Naive thymus-derived CD4-positive, alpha-beta T cell (primary cell): ENCODE measurements around the gene DACH1. TPM values are rescaled to one million over a fixed set of nuclear protein-coding genes. Genes with fewer than 3 reads are reported as not detected.

Experiments
- ATAC-seq: fragments of 150-1000 bp; cut with Tn5 transposase; 2 replicates; pipeline ENCODE4 v1.10.0; 2021; ENCODE audit warnings: mild to moderate bottlenecking, moderate library complexity
- CTCF ChIA-PET: fragments of 350-600 bp; sonication (Branson Sonifier 250); formaldehyde crosslinking; loops from one replicate; lab custom pipeline; 2021; ENCODE audit warnings: antibody characterized with exemption; lab: Charles Lee
- POLR2A ChIA-PET: fragments of 350-600 bp; sonication (Branson Sonifier 250); formaldehyde crosslinking; loops from one replicate; lab custom pipeline; 2021; ENCODE audit warnings: antibody characterized with exemption, inconsistent platforms; lab: Charles Lee
- DNase-seq, 9 donors: peaks; one replicate each; pipeline versions ENCODE4 v3.0.0 to v3.0.0-alpha.2; 2020 to 2022; ENCODE audit warnings: mixed read lengths in 1 of 9
- H3K27ac ChIP-seq: one replicate; pipeline ENCODE4 v1.7.0; 2013; ENCODE audit warnings: mild to moderate bottlenecking, low read depth, low read length, moderate library complexity
- H3K27me3 ChIP-seq, 2 donors: one replicate each; pipeline ENCODE4 v1.7.0; 2013; ENCODE audit warnings: low read length in 2 of 2, mild to moderate bottlenecking in 2 of 2, moderate library complexity in 2 of 2; ENCODE audit not compliant: control insufficient read depth in 2 of 2, insufficient read depth in 2 of 2
- H3K36me3 ChIP-seq, 3 experiments: 1 replicate in 2 of 3; 2 replicates in 1 of 3; pipeline ENCODE4 v1.7.0; 2013; ENCODE audit warnings: low read length in 3 of 3, mild to moderate bottlenecking in 3 of 3, moderate library complexity in 1 of 3; ENCODE audit not compliant: insufficient read depth in 3 of 3, control insufficient read depth in 2 of 3
- H3K4me1 ChIP-seq, 2 donors: one replicate each; pipeline ENCODE4 v1.7.0; 2013; ENCODE audit warnings: low read length in 2 of 2, mild to moderate bottlenecking in 2 of 2, moderate library complexity in 1 of 2; ENCODE audit not compliant: control insufficient read depth in 2 of 2, insufficient read depth in 2 of 2
- H3K4me3 ChIP-seq: 2 replicates; pipeline ENCODE4 v1.7.0; 2013; ENCODE audit warnings: mild to moderate bottlenecking, low read length
- H3K9me3 ChIP-seq, 3 experiments: 1 replicate in 2 of 3; 2 replicates in 1 of 3; pipeline ENCODE4 v1.7.0; 2013; ENCODE audit warnings: low read length in 3 of 3; ENCODE audit not compliant: control insufficient read depth in 2 of 3
- H3K27ac Mint-ChIP-seq, 9 donors: one replicate each; pipeline ENCODE4 v1.8.0; 2020 to 2022; ENCODE audit warnings: mixed read lengths in 9 of 9, mild to moderate bottlenecking in 8 of 9, moderate library complexity in 5 of 9, inconsistent platforms in 2 of 9
- H3K27me3 Mint-ChIP-seq, 5 donors: one replicate each; pipeline ENCODE4 v1.8.0; 2021 to 2022; ENCODE audit warnings: mixed read lengths in 5 of 5, mild to moderate bottlenecking in 1 of 5
- H3K36me3 Mint-ChIP-seq, 5 donors: one replicate each; pipeline ENCODE4 v1.8.0; 2020 to 2022; ENCODE audit warnings: mixed read lengths in 5 of 5, mild to moderate bottlenecking in 3 of 5, inconsistent platforms in 1 of 5
- H3K4me1 Mint-ChIP-seq, 7 donors: one replicate each; pipeline ENCODE4 v1.8.0; 2020 to 2022; ENCODE audit warnings: mixed read lengths in 7 of 7, mild to moderate bottlenecking in 3 of 7, inconsistent platforms in 1 of 7
- H3K4me3 Mint-ChIP-seq, 10 donors: one replicate each; pipeline ENCODE4 v1.8.0; 2020 to 2022; ENCODE audit warnings: mild to moderate bottlenecking in 10 of 10, mixed read lengths in 10 of 10, moderate library complexity in 6 of 10, inconsistent platforms in 2 of 10
- H3K9me3 Mint-ChIP-seq, 11 donors: one replicate each; pipeline ENCODE4 v1.8.0; 2020 to 2022; ENCODE audit warnings: mixed read lengths in 11 of 11, mild to moderate bottlenecking in 4 of 11, inconsistent platforms in 1 of 11, moderate library complexity in 1 of 11
- intact Hi-C, 2 donors: fragments of 100-400 bp; cut with micrococcal nuclease; formaldehyde crosslinking; loops; one replicate each; pipeline ENCODE4 v1.15.1; 2023
- polyA plus RNA-seq, 2 donors: library from polyadenylated mRNA; unstranded; fragments of 300-500 nt; fragmentation: Illumina TruSeq; gene quantifications; one replicate each; pipeline ENCODE4 v1.2.3, GENCODE V29; 2021
- total RNA-seq, 6 experiments: library from RNA in 5 of 6; stranded (reverse) in 5 of 6; gene quantifications; 1 replicate in 5 of 6; 2 replicates in 1 of 6; pipeline ENCODE4 v1.2.3 and lab custom pipeline; 2021 to 2026

The DACH1 gene
- total and polyA plus RNA-seq, 7 experiments from 2014 or later = 0.20 to 1.7 (median 0.57) TPM; not detected in 1

- ChIA-PET CTCF (no interaction called here), POLR2A (no interaction called here)
These were observed 163.9 kb downstream of the DACH1 start for GRCh38 chr13:71703138-71703537.

GRCh38 chr13:71702253-71702652 is 164.8 kb downstream of the DACH1 start:
- ChIA-PET POLR2A (no interaction called here), CTCF (no interaction called here)
- DNase-seq (no peak), ATAC-seq (no peak)
- H3K27ac Mint-ChIP-seq = no peak overlapping the region
- peaks cover 0 to 5% (median 0%) of the 10 kb centered on the region in 7 donors for H3K4me1 Mint-ChIP-seq
- Histone ChIP-seq H3K4me3 (no peak overlapping the region), H3K36me3 (no peaks in the 10 kb centered on the region), H3K27me3 (no peaks in the 10 kb centered on the region), H3K9me3 (no peaks in the 10 kb centered on the region), H3K4me1 (no peaks in the 10 kb centered on the region), H3K27ac (no peak overlapping the region)
- H3K4me3 Mint-ChIP-seq = no peak overlapping the region
- H3K9me3 Mint-ChIP-seq = peaks cover 0 to 4% (median 0%) of the 10 kb centered on the region in 11 donors
- intact Hi-C loops = no loop called here
- no peaks in the 10 kb centered on the region for H3K36me3 Mint-ChIP-seq
- H3K27me3 Mint-ChIP-seq = no peaks in the 10 kb centered on the region

More at GRCh38 chr13:71703138-71703537, 163.9 kb downstream of the DACH1 start:
- no peak overlapping the region for H3K27ac ChIP-seq
- H3K27me3 ChIP-seq = no peaks in the 10 kb centered on the region
- H3K4me1 Mint-ChIP-seq = peaks cover 0 to 5% (median 0%) of the 10 kb centered on the region in 7 donors
- no peak overlapping the region for H3K27ac Mint-ChIP-seq
- H3K4me3 ChIP-seq = no peak overlapping the region
- H3K27me3 Mint-ChIP-seq = no peaks in the 10 kb centered on the region
- no peaks in the 10 kb centered on the region for H3K4me1 ChIP-seq
- DNase-seq = no peak
- ATAC-seq = no peak
- H3K36me3 ChIP-seq = no peaks in the 10 kb centered on the region
- H3K9me3 Mint-ChIP-seq = peaks cover 0 to 4% (median 0%) of the 10 kb centered on the region in 11 donors
- no peak overlapping the region for H3K4me3 Mint-ChIP-seq
- H3K9me3 ChIP-seq = no peaks in the 10 kb centered on the region
- no peaks in the 10 kb centered on the region for H3K36me3 Mint-ChIP-seq
- intact Hi-C loops = no loop called here

GRCh38 chr13:71701741-71702140 is 165.3 kb downstream of the DACH1 start:
- ChIA-PET CTCF (no interaction called here), POLR2A (no interaction called here)
- DNase-seq (no peak), ATAC-seq (no peak)
- Mint-ChIP-seq H3K9me3 (peaks cover 0 to 4% (median 0%) of the 10 kb centered on the region in 11 donors), H3K4me1 (peaks cover 0 to 5% (median 0%) of the 10 kb centered on the region in 7 donors), H3K27ac (no peak overlapping the region), H3K27me3 (no peaks in the 10 kb centered on the region), H3K36me3 (no peaks in the 10 kb centered on the region), H3K4me3 (no peak overlapping the region)
- H3K4me3 ChIP-seq = no peak overlapping the region
- no peaks in the 10 kb centered on the region for H3K4me1 ChIP-seq
- H3K27me3 ChIP-seq = no peaks in the 10 kb centered on the region
- H3K9me3 ChIP-seq = no peaks in the 10 kb centered on the region
- H3K36me3 ChIP-seq = no peaks in the 10 kb centered on the region
- no peak overlapping the region for H3K27ac ChIP-seq
- intact Hi-C loops = no loop called here

- Mint-ChIP-seq H3K27me3 (no peaks in the 10 kb centered on the region), H3K27ac (no peak overlapping the region), H3K36me3 (no peaks in the 10 kb centered on the region), H3K9me3 (peaks cover 0 to 4% (median 0%) of the 10 kb centered on the region in 11 donors), H3K4me1 (peaks cover 0 to 5% (median 0%) of the 10 kb centered on the region in 7 donors), H3K4me3 (no peak overlapping the region)
- intact Hi-C loops = no loop called here
- Histone ChIP-seq H3K9me3 (no peaks in the 10 kb centered on the region), H3K27me3 (no peaks in the 10 kb centered on the region), H3K27ac (no peak overlapping the region), H3K36me3 (no peaks in the 10 kb centered on the region), H3K4me3 (no peak overlapping the region), H3K4me1 (no peaks in the 10 kb centered on the region)
- CTCF ChIA-PET = no interaction called here
- POLR2A ChIA-PET = no interaction called here
- no peak for DNase-seq
- ATAC-seq = no peak
These were observed 167.7 kb downstream of the DACH1 start for GRCh38 chr13:71699342-71699741.

GRCh38 chr13:71695662-71696061 is 171.3 kb downstream of the DACH1 start:
- intact Hi-C loops = no loop called here
- ChIA-PET POLR2A (no interaction called here), CTCF (no interaction called here)
- H3K36me3 ChIP-seq = no peaks in the 10 kb centered on the region
- peaks cover 0 to 5% (median 0%) of the 10 kb centered on the region in 7 donors for H3K4me1 Mint-ChIP-seq
- DNase-seq (no peak), ATAC-seq (no peak)
- H3K27me3 ChIP-seq = no peaks in the 10 kb centered on the region
- no peak overlapping the region for H3K4me3 Mint-ChIP-seq
- no peaks in the 10 kb centered on the region for H3K27me3 Mint-ChIP-seq
- H3K27ac Mint-ChIP-seq = no peak overlapping the region
- H3K9me3 ChIP-seq = no peaks in the 10 kb centered on the region
- peaks cover 0 to 2% (median 0%) of the 10 kb centered on the region in 11 donors for H3K9me3 Mint-ChIP-seq
- no peaks in the 10 kb centered on the region for H3K36me3 Mint-ChIP-seq
- no peaks in the 10 kb centered on the region for H3K4me1 ChIP-seq
- H3K27ac ChIP-seq = no peak overlapping the region
- H3K4me3 ChIP-seq = no peak overlapping the region

GRCh38 chr13:71685072-71685471 is 181.9 kb downstream of the DACH1 start:
- ChIA-PET CTCF (no interaction called here), POLR2A (no interaction called here)
- H3K4me1 ChIP-seq = no peaks in the 10 kb centered on the region
- H3K4me1 Mint-ChIP-seq = peaks cover 0 to 1% (median 0%) of the 10 kb centered on the region in 7 donors
- no peaks in the 10 kb centered on the region for H3K27me3 ChIP-seq
- H3K4me3 ChIP-seq = no peak overlapping the region
- no peak overlapping the region for H3K27ac ChIP-seq
- intact Hi-C loops = no loop called here
- H3K27ac Mint-ChIP-seq = no peak overlapping the region
- ATAC-seq (no peak), DNase-seq (no peak)
- no peaks in the 10 kb centered on the region for H3K9me3 ChIP-seq
- H3K36me3 Mint-ChIP-seq = no peaks in the 10 kb centered on the region
- no peaks in the 10 kb centered on the region for H3K36me3 ChIP-seq
- no peak overlapping the region for H3K4me3 Mint-ChIP-seq
- peaks cover 0 to 6% (median 0%) of the 10 kb centered on the region in 11 donors for H3K9me3 Mint-ChIP-seq
- H3K27me3 Mint-ChIP-seq = no peaks in the 10 kb centered on the region

GRCh38 chr13:71681901-71682613 is 184.9 kb downstream of the DACH1 start:
- CTCF ChIA-PET = no interaction called here
- Mint-ChIP-seq H3K9me3 (peaks cover 0 to 6% (median 0%) of the 10 kb centered on the region in 11 donors), H3K36me3 (no peaks in the 10 kb centered on the region), H3K27ac (no peak overlapping the region), H3K27me3 (no peaks in the 10 kb centered on the region), H3K4me3 (no peak overlapping the region), H3K4me1 (no peaks in the 10 kb centered on the region)
- no peak overlapping the region for H3K27ac ChIP-seq
- no peaks in the 10 kb centered on the region for H3K27me3 ChIP-seq
- H3K4me3 ChIP-seq = no peak overlapping the region
- POLR2A ChIA-PET = no interaction called here
- H3K36me3 ChIP-seq = no peaks in the 10 kb centered on the region
- no peaks in the 10 kb centered on the region for H3K9me3 ChIP-seq
- intact Hi-C loops = no loop called here
- DNase-seq (no peak), ATAC-seq (no peak)
- no peaks in the 10 kb centered on the region for H3K4me1 ChIP-seq
